ENCODE measurements around the gene CEPT1. TPM values are rescaled to one million over a fixed set of nuclear protein-coding genes. Genes with fewer than 3 reads are reported as not detected.
A peak's percentile ranks its signal among the peaks of the same experiment; 100 is the strongest.

The CEPT1 gene
- polyA plus RNA-seq, 3 donors: 20.8 to 44.3 (median 26.9) TPM

DNA sequence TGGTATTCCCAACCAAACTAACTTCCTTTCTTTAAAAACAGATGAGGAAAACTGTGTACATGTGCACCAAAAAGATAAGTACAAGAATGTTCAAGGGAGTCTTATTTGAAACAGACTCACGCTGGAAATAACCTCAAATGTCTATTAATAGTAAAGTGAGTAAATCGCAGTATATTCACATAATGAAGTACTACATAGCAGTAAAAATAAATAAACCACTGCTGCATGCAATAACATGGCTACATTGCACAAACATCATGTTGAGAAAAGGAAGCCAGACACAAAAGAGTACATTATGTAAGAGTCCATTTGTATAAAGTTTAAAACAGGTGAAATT is 65.7 kb downstream of the CEPT1 start:
- Mint-ChIP-seq H3K4me1 (peaks cover 68% of the 10 kb centered on the region), H3K9me3 (peaks cover 0 to under 1% (median 0%) of the 10 kb centered on the region in 7 donors), H3K36me3 (peaks cover 2 to 3% of the 10 kb centered on the region in 2 donors), H3K27ac (peak overlapping the region; percentile 86 to 98 (median 95)), H3K27me3 (ENCODE audit: low read depth in 3 of 3) (peaks cover 0 to 2% (median 0%) of the 10 kb centered on the region in 3 donors), H3K4me3 (peak overlapping the region; percentile 83 to 90)
- H3K27ac ChIP-seq (ENCODE audit: low read depth in 1 of 2, low read length in 2 of 2): peak overlapping the region; percentile 89 to 93
- no peak overlapping the region for H2AFZ ChIP-seq (ENCODE audit: insufficient read depth, low read depth, low read length, poor library complexity, severe bottlenecking)
- H4K20me1 ChIP-seq (ENCODE audit: insufficient read depth, low read length): no peaks in the 10 kb centered on the region
- peaks cover 65 to 71% of the 10 kb centered on the region in 2 donors for H3K4me1 ChIP-seq (ENCODE audit: control insufficient read depth in 1 of 2, insufficient read depth in 2 of 2, low read length in 2 of 2)
- H3K9me3 ChIP-seq (replicated peaks in 1 of 2; ENCODE audit: control insufficient read depth in 1 of 2, insufficient read depth in 1 of 2, low read length in 2 of 2): no peaks in the 10 kb centered on the region
- peak overlapping the region; percentile 90 for H3K4me2 ChIP-seq (replicated peaks; ENCODE audit: extremely low read depth, low read length, poor library complexity, severe bottlenecking)
- no peaks in the 10 kb centered on the region for H3K36me3 ChIP-seq (replicated peaks in 1 of 2; ENCODE audit: control insufficient read depth in 1 of 2, insufficient read depth in 2 of 2, low read length in 2 of 2)
- peak overlapping the region in 1 of 3 experiments; percentile 77 for H3K4me3 ChIP-seq (replicated peaks in 1 of 3; ENCODE audit: low read depth in 2 of 3, low read length in 3 of 3)
- no peak for TF ChIP-seq CTCF (IDR thresholded peaks at IDR 0.05)
- intact Hi-C loops (cut with micrococcal nuclease): loop anchor here (2.0 to 10.0 kb wide), 5 partner anchors 15 to 561 kb away; partner anchors contain the start of genes CEPT1 (in 1 of the 2), DDX20 (in 1 of the 2), DRAM2 (in 1 of the 2) and INKA2 (in 1 of the 2)
- DNase-seq: peak; percentile 69 to 84 (median 77)
- no peaks in the 10 kb centered on the region for H3K27me3 ChIP-seq (ENCODE audit: control insufficient read depth in 2 of 2, insufficient read depth in 2 of 2, low read length in 2 of 2)
- no CpG with 5 or more reads among the region's 2 CpGs for WGBS (ENCODE audit: insufficient coverage)
- H3K79me2 ChIP-seq (ENCODE audit: insufficient read depth, low read length): peaks cover 26% of the 10 kb centered on the region
- H3K9ac ChIP-seq (ENCODE audit: insufficient read depth, low read length, poor library complexity, severe bottlenecking): peak overlapping the region; percentile 78

DNA sequence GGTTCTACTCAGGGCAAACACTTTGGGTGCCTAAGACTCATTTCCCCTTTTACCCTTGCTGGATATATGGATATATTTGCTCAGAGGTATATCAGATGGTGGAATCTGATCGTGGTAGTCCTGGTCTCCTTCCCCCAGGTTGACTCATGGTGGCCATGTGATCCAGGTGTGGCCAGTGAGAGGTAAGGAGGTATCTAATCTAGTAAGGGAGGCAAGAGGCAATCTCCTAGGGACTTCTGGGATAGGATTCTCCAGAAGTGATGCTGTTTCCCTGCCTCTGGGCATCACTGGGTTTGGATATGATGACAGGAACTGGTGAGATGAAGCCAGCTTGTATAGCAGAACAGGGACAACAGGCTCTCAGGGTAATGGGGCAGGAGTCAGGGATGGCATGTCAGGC is 68.9 kb downstream of the CEPT1 start:
- Histone ChIP-seq H3K4me3 (replicated peaks in 1 of 3; ENCODE audit: low read depth in 2 of 3, low read length in 3 of 3) (no peak overlapping the region), H3K9ac (ENCODE audit: insufficient read depth, low read length, poor library complexity, severe bottlenecking) (no peak overlapping the region), H3K4me2 (replicated peaks; ENCODE audit: extremely low read depth, low read length, poor library complexity, severe bottlenecking) (no peak overlapping the region), H4K20me1 (ENCODE audit: insufficient read depth, low read length) (no peaks in the 10 kb centered on the region), H3K27ac (ENCODE audit: low read depth in 1 of 2, low read length in 2 of 2) (no peak overlapping the region), H3K79me2 (ENCODE audit: insufficient read depth, low read length) (no peaks in the 10 kb centered on the region), H3K27me3 (ENCODE audit: control insufficient read depth in 2 of 2, insufficient read depth in 2 of 2, low read length in 2 of 2) (no peaks in the 10 kb centered on the region), H3K36me3 (replicated peaks in 1 of 2; ENCODE audit: control insufficient read depth in 1 of 2, insufficient read depth in 2 of 2, low read length in 2 of 2) (no peaks in the 10 kb centered on the region), H3K4me1 (ENCODE audit: control insufficient read depth in 1 of 2, insufficient read depth in 2 of 2, low read length in 2 of 2) (peaks cover 52 to 60% of the 10 kb centered on the region in 2 donors), H3K9me3 (replicated peaks in 1 of 2; ENCODE audit: control insufficient read depth in 1 of 2, insufficient read depth in 1 of 2, low read length in 2 of 2) (no peaks in the 10 kb centered on the region), H2AFZ (ENCODE audit: insufficient read depth, low read depth, low read length, poor library complexity, severe bottlenecking) (no peak overlapping the region)
- H3K9me3 Mint-ChIP-seq: no peaks in the 10 kb centered on the region
- no peak for DNase-seq
- WGBS (ENCODE audit: insufficient coverage): 83% methylated on average over 1 of the region's 1 CpG
- intact Hi-C loops (cut with micrococcal nuclease): loop anchor here (5.0 to 10.0 kb wide), 4 partner anchors 67 to 564 kb away; partner anchors contain the start of genes CEPT1 (in 1 of the 2), DDX20 (in 1 of the 2), DRAM2 (in 1 of the 2) and INKA2 (in 1 of the 2)
- peaks cover 0 to 2% (median 0%) of the 10 kb centered on the region in 3 donors for H3K27me3 Mint-ChIP-seq (ENCODE audit: low read depth in 3 of 3)
- H3K4me3 Mint-ChIP-seq: no peak overlapping the region
- H3K27ac Mint-ChIP-seq: no peak overlapping the region
- H3K36me3 Mint-ChIP-seq: peaks cover 0 to 2% of the 10 kb centered on the region in 2 donors
- TF ChIP-seq CTCF (IDR thresholded peaks at IDR 0.05): no peak
- H3K4me1 Mint-ChIP-seq: peaks cover 55% of the 10 kb centered on the region

All from CD14-positive monocyte (primary cell).